ENCODE results near the gene SAMD3.
"Not testable (repeated sequence)": the region's sequence is repeated elsewhere in the genome, so short reads cannot be mapped to it uniquely, and the experiment has no call there.

SAMD3 gene

DNA sequence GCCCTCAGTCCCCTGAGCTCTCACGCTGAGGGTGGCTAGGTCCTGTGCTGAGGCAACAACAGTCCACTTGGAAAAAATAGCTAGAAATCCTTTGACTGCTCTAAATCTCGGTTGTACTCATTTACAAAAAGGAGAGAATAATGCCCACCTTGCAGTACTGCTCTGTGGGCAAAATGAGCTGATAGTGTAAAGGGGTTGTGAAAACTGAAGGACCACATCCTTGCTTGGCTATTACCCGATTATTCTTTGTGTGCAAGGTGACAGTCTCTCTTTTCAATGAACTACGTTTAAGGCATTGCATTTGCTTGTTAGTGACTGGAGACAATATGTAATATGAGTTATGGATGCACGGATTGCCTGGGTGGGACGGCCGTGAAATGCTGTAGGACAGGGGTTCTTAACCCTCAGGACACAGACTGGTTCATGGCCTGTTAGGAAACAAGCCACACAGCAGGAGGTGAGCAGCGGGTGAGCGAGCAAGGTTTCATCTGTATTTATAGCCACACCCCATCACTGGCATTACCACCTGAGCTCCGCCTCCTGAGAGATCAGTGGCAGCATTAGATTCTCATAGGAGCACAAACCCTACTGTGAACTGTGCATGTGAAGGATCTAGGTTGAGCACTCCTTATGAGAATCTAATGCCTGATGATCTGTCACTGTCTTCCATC lies 14.6 kb downstream of the SAMD3 start:
- no peak for DNase-seq (ENCODE audit: low read depth)
- TF ChIP-seq, protein P1, sequence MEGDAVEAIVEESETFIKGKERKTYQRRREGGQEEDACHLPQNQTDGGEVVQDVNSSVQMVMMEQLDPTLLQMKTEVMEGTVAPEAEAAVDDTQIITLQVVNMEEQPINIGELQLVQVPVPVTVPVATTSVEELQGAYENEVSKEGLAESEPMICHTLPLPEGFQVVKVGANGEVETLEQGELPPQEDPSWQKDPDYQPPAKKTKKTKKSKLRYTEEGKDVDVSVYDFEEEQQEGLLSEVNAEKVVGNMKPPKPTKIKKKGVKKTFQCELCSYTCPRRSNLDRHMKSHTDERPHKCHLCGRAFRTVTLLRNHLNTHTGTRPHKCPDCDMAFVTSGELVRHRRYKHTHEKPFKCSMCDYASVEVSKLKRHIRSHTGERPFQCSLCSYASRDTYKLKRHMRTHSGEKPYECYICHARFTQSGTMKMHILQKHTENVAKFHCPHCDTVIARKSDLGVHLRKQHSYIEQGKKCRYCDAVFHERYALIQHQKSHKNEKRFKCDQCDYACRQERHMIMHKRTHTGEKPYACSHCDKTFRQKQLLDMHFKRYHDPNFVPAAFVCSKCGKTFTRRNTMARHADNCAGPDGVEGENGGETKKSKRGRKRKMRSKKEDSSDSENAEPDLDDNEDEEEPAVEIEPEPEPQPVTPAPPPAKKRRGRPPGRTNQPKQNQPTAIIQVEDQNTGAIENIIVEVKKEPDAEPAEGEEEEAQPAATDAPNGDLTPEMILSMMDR (conservative IDR thresholded peaks at IDR 0.05; ENCODE audit: low read depth, low read length), result no peak
- H3K4me3 ChIP-seq (ENCODE audit: low read length), result no peak overlapping the region

GRCh38 chr6:130206479-130206878 lies 16.3 kb downstream of the SAMD3 start:
- no peak for DNase-seq (ENCODE audit: low read depth)
- H3K4me3 ChIP-seq (ENCODE audit: low read length), result no peak overlapping the region
- TF ChIP-seq, protein P1 (conservative IDR thresholded peaks at IDR 0.05; ENCODE audit: low read depth, low read length), result no peak

GRCh38 chr6:130204322-130204721 lies 18.4 kb downstream of the SAMD3 start:
- TF ChIP-seq, protein P1 (conservative IDR thresholded peaks at IDR 0.05; ENCODE audit: low read depth, low read length), result no peak
- H3K4me3 ChIP-seq (ENCODE audit: low read length), result no peak overlapping the region
- DNase-seq (ENCODE audit: low read depth), result no peak

DNA sequence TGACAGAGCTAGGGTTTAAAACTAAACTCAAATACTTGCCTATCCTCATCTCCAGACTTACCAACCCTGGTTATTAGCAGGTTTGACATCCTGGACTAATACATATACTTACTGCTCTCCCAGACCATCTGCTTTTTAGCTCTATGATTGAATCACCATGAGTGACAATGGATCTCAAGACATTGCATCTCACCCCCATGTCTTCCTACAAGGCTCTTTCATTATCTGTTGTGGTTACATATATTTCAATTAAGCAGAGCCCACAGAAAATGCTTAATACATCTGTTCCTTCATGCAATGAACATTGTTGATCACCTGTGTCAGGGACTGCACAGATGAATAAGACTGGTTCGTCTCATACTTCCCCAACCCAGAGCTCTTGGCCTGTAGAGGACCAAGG lies 19.4 kb downstream of the SAMD3 start:
- no peak for DNase-seq (ENCODE audit: low read depth)
- no peak overlapping the region for H3K4me3 ChIP-seq (ENCODE audit: low read length)
- TF ChIP-seq, protein P1 (conservative IDR thresholded peaks at IDR 0.05; ENCODE audit: low read depth, low read length), result no peak

DNA sequence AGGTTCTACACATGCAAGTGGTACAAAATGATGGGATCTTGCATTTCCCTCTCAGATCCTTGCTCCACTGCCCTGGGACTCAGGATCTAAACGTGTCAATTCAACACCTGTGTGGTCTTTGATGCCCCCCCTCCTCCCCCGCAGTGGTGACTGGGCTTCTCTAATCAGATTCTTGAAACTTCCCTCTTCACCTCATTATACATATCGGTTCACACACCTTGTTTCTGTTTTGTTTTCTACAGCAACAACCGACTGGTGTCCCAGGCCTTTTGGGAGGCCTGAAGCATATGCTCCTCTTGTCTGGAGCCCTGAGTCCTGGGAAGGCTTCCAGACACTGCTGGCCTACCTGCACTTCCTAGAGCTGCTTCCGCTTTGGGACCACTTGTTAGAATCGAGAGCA lies 20.0 kb downstream of the SAMD3 start:
- TF ChIP-seq, protein P1 (conservative IDR thresholded peaks at IDR 0.05; ENCODE audit: low read depth, low read length), result no peak
- no peak for DNase-seq (ENCODE audit: low read depth)
- H3K4me3 ChIP-seq (ENCODE audit: low read length), result no peak overlapping the region

DNA sequence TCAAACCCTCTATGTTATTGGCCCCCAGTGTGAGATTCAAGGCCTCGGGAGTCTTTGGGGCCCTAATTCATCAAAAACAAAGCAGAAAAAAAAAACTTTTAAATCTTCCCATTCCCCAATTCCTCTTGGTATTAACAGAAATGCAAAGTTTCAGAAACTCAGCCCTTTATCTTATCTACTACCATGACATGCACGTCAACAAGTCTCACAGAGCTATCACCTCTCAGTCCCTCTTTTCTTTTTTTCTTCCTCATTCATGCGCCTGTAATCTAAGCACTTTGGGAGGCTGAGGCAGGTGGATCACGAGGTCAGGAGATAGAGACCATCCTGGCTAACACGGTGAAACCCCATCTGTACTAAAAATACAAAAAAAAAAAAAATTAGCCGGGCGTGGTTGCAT lies 22.7 kb downstream of the SAMD3 start:
- no peak for DNase-seq (ENCODE audit: low read depth)
- H3K4me3 ChIP-seq (ENCODE audit: low read length), result no peak overlapping the region
- TF ChIP-seq, protein P1 (conservative IDR thresholded peaks at IDR 0.05; ENCODE audit: low read depth, low read length), result no peak

DNA sequence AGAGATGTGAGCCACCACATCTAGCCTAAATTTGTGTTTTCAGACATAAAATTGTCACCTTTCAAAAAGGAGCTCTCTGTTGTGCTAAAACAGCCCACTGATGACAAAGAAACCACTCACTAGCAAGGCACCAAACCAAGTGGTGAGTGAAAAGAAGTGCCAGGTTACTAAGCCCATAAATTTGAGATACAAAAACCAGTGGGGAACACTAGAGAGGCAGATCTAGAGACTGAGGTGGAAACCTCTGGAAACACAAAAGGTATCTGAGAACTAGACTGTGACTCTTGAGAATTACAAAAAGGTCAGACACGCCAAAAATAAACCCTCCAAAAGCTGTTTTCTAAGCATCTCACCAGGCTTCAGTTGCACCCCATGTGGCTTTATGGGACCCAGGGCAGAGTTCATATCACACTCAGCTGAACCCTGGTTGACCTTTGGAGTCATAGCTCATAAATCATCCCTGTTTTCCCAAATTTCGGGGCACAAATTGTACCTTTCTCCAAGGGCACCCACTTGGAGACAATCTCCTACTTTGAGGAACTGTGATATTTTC lies 24.2 kb downstream of the SAMD3 start:
- DNase-seq (ENCODE audit: low read depth), result no peak
- H3K4me3 ChIP-seq (ENCODE audit: low read length), result no peak overlapping the region
- TF ChIP-seq, protein P1 (conservative IDR thresholded peaks at IDR 0.05; ENCODE audit: low read depth, low read length), result no peak

- not testable (repeated sequence) for H3K4me3 ChIP-seq (ENCODE audit: low read length); DNase-seq (ENCODE audit: low read depth)
Measured at GRCh38 chr6:130197816-130198482, 24.8 kb downstream of the SAMD3 start.

GRCh38 chr6:130194434-130194833 lies 28.3 kb downstream of the SAMD3 start:
- not testable (repeated sequence) for H3K4me3 ChIP-seq (ENCODE audit: low read length); DNase-seq (ENCODE audit: low read depth)

Measured in retinal pigment epithelial cell (primary cell).